ENCODE measurements around the gene ERBB4. TPM values are rescaled to one million over a fixed set of nuclear protein-coding genes. Genes with fewer than 3 reads are reported as not detected.

Gene ERBB4
- total RNA-seq, 1 experiment from 2014 or later = 0.04 TPM

DNA sequence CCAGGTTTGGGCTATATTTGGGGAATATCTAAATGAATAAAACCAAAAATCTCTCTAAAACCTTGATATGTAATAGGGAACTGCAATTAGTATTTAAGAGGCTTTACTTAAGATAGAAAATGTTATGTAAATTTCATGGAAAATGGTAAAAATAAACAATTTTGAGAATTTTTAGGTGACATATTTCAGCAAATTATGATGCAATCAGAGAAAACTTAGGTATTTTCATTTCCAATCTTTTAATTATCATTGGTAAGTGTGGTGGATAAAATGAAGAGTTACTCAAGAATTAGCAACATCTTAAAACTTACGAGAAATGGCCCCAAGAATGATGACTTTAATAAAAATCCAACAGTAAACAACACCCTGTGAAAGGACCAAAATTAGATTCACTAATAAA lies 571.4 kb downstream of the ERBB4 start:
- Histone ChIP-seq H3K79me1 (ENCODE audit: insufficient read depth, low read depth, low read length, poor library complexity, severe bottlenecking) (no peaks in the 10 kb centered on the region), H3K4ac (ENCODE audit: low read depth, low read length) (no peak overlapping the region), H4K20me1 (ENCODE audit: control insufficient read depth, insufficient read depth, insufficient read length) (no peaks in the 10 kb centered on the region), H3K9ac (ENCODE audit: extremely low read depth, insufficient read length, low read length) (no peak overlapping the region), H4K8ac (replicated peaks; ENCODE audit: insufficient read length, low read depth, low read length) (no peak overlapping the region), H2BK120ac (ENCODE audit: low read depth, low read length, poor library complexity, severe bottlenecking) (no peak overlapping the region), H2BK12ac (ENCODE audit: insufficient read length, low read depth, low read length) (no peak overlapping the region), H2AK5ac (ENCODE audit: insufficient read length, low read length) (no peak overlapping the region), H2BK5ac (ENCODE audit: insufficient read length, low read length) (no peak overlapping the region), H3K4me1 (ENCODE audit: insufficient read depth, low read length) (no peaks in the 10 kb centered on the region), H3K23ac (ENCODE audit: insufficient read length, low read depth, low read length) (no peak overlapping the region), H3K56ac (ENCODE audit: insufficient read length, low read depth, low read length) (no peak overlapping the region), H2BK15ac (ENCODE audit: low read depth, low read length) (no peak overlapping the region), H3K9me3 (ENCODE audit: control insufficient read depth, low read depth, low read length) (no peaks in the 10 kb centered on the region), H3K14ac (ENCODE audit: insufficient read depth, low read length) (no peak overlapping the region), H2AFZ (ENCODE audit: low read length) (no peak overlapping the region), H3K27me3 (ENCODE audit: insufficient read depth, low read length) (no peaks in the 10 kb centered on the region), H4K91ac (ENCODE audit: insufficient read length, low read depth, low read length) (no peak overlapping the region), H3K4me2 (ENCODE audit: insufficient read depth, insufficient read length, low read length) (no peak overlapping the region), H3T11ph (ENCODE audit: low read length) (no peak overlapping the region), H2BK20ac (ENCODE audit: low read depth, low read length, poor library complexity, severe bottlenecking) (no peak overlapping the region), H4K5ac (ENCODE audit: insufficient read length, low read depth, low read length) (no peak overlapping the region), H3K27ac (ENCODE audit: insufficient read length, low read depth, low read length) (no peak overlapping the region), H3K23me2 (ENCODE audit: insufficient read length, low read depth, low read length, poor library complexity, severe bottlenecking) (no peaks in the 10 kb centered on the region), H3K79me2 (ENCODE audit: insufficient read depth, low read length) (no peaks in the 10 kb centered on the region), H3K18ac (ENCODE audit: insufficient read length, low read depth, low read length) (no peak overlapping the region)
- Mint-ChIP-seq H3K27me3 (ENCODE audit: low read depth) (no peaks in the 10 kb centered on the region), H3K36me3 (ENCODE audit: insufficient read depth in 1 of 3, low read depth in 3 of 3) (no peaks in the 10 kb centered on the region), H3K4me3 (no peak overlapping the region), H3K27ac (no peak overlapping the region), H3K9me3 (no peaks in the 10 kb centered on the region; a peak in 1 of 5 replicates), H3K4me1 (no peaks in the 10 kb centered on the region)
- WGBS (ENCODE audit: extremely low coverage, insufficient read length, low lambda C conversion rate) = no CpG with 5 or more reads among the region's 1 CpG
- DNase-seq = no peak
- TF ChIP-seq, protein P1, sequence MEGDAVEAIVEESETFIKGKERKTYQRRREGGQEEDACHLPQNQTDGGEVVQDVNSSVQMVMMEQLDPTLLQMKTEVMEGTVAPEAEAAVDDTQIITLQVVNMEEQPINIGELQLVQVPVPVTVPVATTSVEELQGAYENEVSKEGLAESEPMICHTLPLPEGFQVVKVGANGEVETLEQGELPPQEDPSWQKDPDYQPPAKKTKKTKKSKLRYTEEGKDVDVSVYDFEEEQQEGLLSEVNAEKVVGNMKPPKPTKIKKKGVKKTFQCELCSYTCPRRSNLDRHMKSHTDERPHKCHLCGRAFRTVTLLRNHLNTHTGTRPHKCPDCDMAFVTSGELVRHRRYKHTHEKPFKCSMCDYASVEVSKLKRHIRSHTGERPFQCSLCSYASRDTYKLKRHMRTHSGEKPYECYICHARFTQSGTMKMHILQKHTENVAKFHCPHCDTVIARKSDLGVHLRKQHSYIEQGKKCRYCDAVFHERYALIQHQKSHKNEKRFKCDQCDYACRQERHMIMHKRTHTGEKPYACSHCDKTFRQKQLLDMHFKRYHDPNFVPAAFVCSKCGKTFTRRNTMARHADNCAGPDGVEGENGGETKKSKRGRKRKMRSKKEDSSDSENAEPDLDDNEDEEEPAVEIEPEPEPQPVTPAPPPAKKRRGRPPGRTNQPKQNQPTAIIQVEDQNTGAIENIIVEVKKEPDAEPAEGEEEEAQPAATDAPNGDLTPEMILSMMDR (conservative IDR thresholded peaks at IDR 0.05) = no peak

Measured in H9 (cell line).